MCF 10A (cell line): Measurements from ENCODE around the gene LMAN1. TPM values are rescaled to one million over a fixed set of nuclear protein-coding genes. Genes with fewer than 3 reads are reported as not detected.

ENCODE experiments used
- BruUV-seq: library from RNA; stranded (reverse); fragments of 400-500 nt; replicated peaks from 2 replicates; lab custom pipeline; 2021; lab: Mats Ljungman, UMichigan
- CTCF ChIA-PET: fragments of 300-600 bp; sonication (Branson Sonifier 250); formaldehyde crosslinking; extraction: SDS; loops from one replicate; lab custom pipeline; 2021; ENCODE audit warnings: antibody characterized with exemption, inconsistent platforms; lab: Yijun Ruan, JAX
- POLR2A ChIA-PET: fragments of 300-600, 350-650 bp; sonication (Branson Sonifier 250); formaldehyde crosslinking; extraction: SDS; loops from one replicate; lab custom pipeline; 2020; ENCODE audit warnings: antibody characterized with exemption, inconsistent platforms; lab: Yijun Ruan, JAX
- DNase-seq: peaks from one replicate; pipeline ENCODE4 v3.0.0-alpha.2; 2018; ENCODE audit not compliant: unreplicated experiment
- H3K27ac Mint-ChIP-seq: one replicate; pipeline ENCODE4 v1.8.0; 2022; ENCODE audit warnings: mild to moderate bottlenecking, low read depth, mixed read lengths; ENCODE audit not compliant: unreplicated experiment
- H3K27me3 Mint-ChIP-seq: one replicate; pipeline ENCODE4 v1.8.0; 2022; ENCODE audit warnings: mixed read lengths; ENCODE audit not compliant: insufficient read depth, unreplicated experiment
- H3K36me3 Mint-ChIP-seq: one replicate; pipeline ENCODE4 v1.8.0; 2022; ENCODE audit warnings: mild to moderate bottlenecking, moderate library complexity, mixed read lengths; ENCODE audit not compliant: insufficient read depth, unreplicated experiment
- H3K4me1 Mint-ChIP-seq: one replicate; pipeline ENCODE4 v1.8.0; 2022; ENCODE audit warnings: mixed read lengths; ENCODE audit not compliant: insufficient read depth, unreplicated experiment
- H3K4me3 Mint-ChIP-seq: one replicate; pipeline ENCODE4 v1.8.0; 2022; ENCODE audit warnings: mild to moderate bottlenecking, moderate library complexity, mixed read lengths; ENCODE audit not compliant: unreplicated experiment
- H3K9me3 Mint-ChIP-seq: one replicate; pipeline ENCODE4 v1.8.0; 2022; ENCODE audit warnings: mixed read lengths; ENCODE audit not compliant: unreplicated experiment
- CTCF ChIP-seq: fragments of 200-600 bp; IDR thresholded peaks from one replicate; pipeline ENCODE4 v1.8.0; 2022; ENCODE audit warnings: antibody characterized with exemption, mild to moderate bottlenecking; ENCODE audit not compliant: unreplicated experiment
- intact Hi-C: fragments of 100-400 bp; cut with micrococcal nuclease; formaldehyde crosslinking; loops from 2 replicates; pipeline ENCODE4 v1.14.1; 2022
- total RNA-seq: library from RNA; stranded (reverse); gene quantifications from 2 replicates; pipeline ENCODE4 v1.2.3, GENCODE V29; 2022

The LMAN1 gene
- total RNA-seq, 1 experiment from 2014 or later = 168 TPM

- CTCF ChIA-PET = interaction anchor here (0.7 to 1.5 kb wide), 3 partner anchors 18 to 1157 kb away, joined by 3 to 11 read pairs (median 3); no protein-coding TSS in a partner anchor
- Mint-ChIP-seq H3K27ac (no peak overlapping the region), H3K27me3 (no peaks in the 10 kb centered on the region), H3K4me1 (no peaks in the 10 kb centered on the region), H3K9me3 (no peaks in the 10 kb centered on the region), H3K36me3 (peaks cover 43% of the 10 kb centered on the region), H3K4me3 (no peak overlapping the region)
- no peak for TF ChIP-seq CTCF
- intact Hi-C loops = no loop called here
- no peak for DNase-seq
- BruUV-seq = no TSS peak
- POLR2A ChIA-PET = no interaction called here
Measured at GRCh38 chr18:59325965-59326364, 33.1 kb downstream of the LMAN1 start.

GRCh38 chr18:59324623-59324971 is 34.5 kb downstream of the LMAN1 start:
- no TSS peak for BruUV-seq
- CTCF ChIA-PET = interaction anchor here (1.1 kb wide), 1 partner anchor 16 kb away, joined by 3 read pairs; no protein-coding TSS in a partner anchor

GRCh38 chr18:59323931-59324622 is 35.0 kb downstream of the LMAN1 start:
- CTCF ChIA-PET = interaction anchor here (1.1 kb wide), 1 partner anchor 16 kb away, joined by 3 read pairs; no protein-coding TSS in a partner anchor
- H3K27ac Mint-ChIP-seq = no peak overlapping the region
- no peak for DNase-seq
- H3K4me1 Mint-ChIP-seq = no peaks in the 10 kb centered on the region
- no peak for TF ChIP-seq CTCF
- H3K9me3 Mint-ChIP-seq = no peaks in the 10 kb centered on the region
- no peak overlapping the region for H3K4me3 Mint-ChIP-seq
- POLR2A ChIA-PET = no interaction called here
- BruUV-seq = no TSS peak
- H3K27me3 Mint-ChIP-seq = no peaks in the 10 kb centered on the region
- H3K36me3 Mint-ChIP-seq = peaks cover 34% of the 10 kb centered on the region
- intact Hi-C loops = no loop called here

More at GRCh38 chr18:59324623-59324971, 34.5 kb downstream of the LMAN1 start:
- POLR2A ChIA-PET = no interaction called here
- peaks cover 39% of the 10 kb centered on the region for H3K36me3 Mint-ChIP-seq
- no peaks in the 10 kb centered on the region for H3K9me3 Mint-ChIP-seq
- intact Hi-C loops = no loop called here
- no peaks in the 10 kb centered on the region for H3K4me1 Mint-ChIP-seq
- H3K4me3 Mint-ChIP-seq = no peak overlapping the region
- no peak for TF ChIP-seq CTCF
- H3K27me3 Mint-ChIP-seq = no peaks in the 10 kb centered on the region
- no peak for DNase-seq
- no peak overlapping the region for H3K27ac Mint-ChIP-seq

- intact Hi-C loops = no loop called here
- CTCF ChIA-PET = interaction anchor here (0.6 to 2.9 kb wide), 3 partner anchors 9 to 1027 kb away, joined by 3 to 16 read pairs (median 12); no protein-coding TSS in a partner anchor
- BruUV-seq = no TSS peak
- Mint-ChIP-seq H3K36me3 (no peaks in the 10 kb centered on the region), H3K27ac (no peak within 1 kb of the TSS), H3K4me3 (no peak within 1 kb of the TSS), H3K27me3 (peaks cover 12% of the 10 kb centered on the region), H3K4me1 (no peaks in the 10 kb centered on the region), H3K9me3 (no peaks in the 10 kb centered on the region)
- POLR2A ChIA-PET = no interaction called here
- DNase-seq = no peak
- no peak for TF ChIP-seq CTCF
Measured at GRCh38 chr18:59318460-59319050, 40.5 kb downstream of the LMAN1 start, which contains the start of gene CPLX4. Gene CPLX4, minus strand, starts transcription at chr18:59318649. Its CDS starts 187 bp downstream, at chr18:59318462.
